CD4-positive, alpha-beta T cell treated with Interferon gamma for 1 hour (primary cell): ENCODE results near the gene LRMDA.
"Not testable (repeated sequence)": the region's sequence is repeated elsewhere in the genome, so short reads cannot be mapped to it uniquely, and the experiment has no call there.

Experiments
- DNase-seq: peaks from one replicate; pipeline ENCODE4 v3.0.0-alpha.2; 2020

The LRMDA gene

DNA sequence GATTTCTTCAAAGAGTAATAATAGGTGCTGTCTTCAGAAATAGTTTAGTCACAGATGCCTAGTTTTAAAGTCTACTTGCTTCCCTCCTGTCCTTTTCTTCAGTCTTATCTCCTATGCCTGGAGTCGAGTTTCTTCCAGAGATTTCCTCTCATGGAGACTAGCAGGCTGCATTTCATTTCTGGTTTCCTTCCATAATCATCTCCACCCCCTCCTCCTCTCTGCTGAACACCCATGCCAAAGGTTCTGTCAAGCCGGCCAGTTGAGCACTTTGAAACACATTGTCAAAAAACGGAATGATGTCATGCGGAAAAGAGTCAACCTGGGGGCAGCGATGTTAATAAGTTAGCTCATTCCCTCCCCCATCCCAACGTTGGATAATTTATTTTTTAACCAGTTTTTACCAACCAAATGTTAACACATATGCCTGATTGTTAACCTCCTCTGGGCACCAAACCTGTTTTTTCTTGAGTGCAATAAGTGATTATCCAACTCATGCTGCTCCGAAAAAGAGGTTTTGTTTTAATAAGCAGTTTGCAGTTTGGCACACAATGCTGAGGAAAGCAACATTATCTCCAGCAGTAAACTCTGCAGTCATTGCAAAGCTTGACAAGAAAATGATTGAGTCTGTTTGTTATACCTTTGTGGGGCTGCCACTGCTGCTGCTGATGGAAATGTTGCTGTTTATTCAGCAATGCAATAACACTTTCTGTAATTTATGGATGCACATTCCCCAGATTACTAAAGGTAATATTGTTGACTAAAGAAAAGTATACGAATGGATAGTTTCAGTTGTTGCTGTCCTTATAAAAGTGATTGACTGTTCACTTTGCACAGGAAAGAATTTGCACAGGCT, 161.6 kb downstream of the LRMDA start:
- no peak for DNase-seq

DNA sequence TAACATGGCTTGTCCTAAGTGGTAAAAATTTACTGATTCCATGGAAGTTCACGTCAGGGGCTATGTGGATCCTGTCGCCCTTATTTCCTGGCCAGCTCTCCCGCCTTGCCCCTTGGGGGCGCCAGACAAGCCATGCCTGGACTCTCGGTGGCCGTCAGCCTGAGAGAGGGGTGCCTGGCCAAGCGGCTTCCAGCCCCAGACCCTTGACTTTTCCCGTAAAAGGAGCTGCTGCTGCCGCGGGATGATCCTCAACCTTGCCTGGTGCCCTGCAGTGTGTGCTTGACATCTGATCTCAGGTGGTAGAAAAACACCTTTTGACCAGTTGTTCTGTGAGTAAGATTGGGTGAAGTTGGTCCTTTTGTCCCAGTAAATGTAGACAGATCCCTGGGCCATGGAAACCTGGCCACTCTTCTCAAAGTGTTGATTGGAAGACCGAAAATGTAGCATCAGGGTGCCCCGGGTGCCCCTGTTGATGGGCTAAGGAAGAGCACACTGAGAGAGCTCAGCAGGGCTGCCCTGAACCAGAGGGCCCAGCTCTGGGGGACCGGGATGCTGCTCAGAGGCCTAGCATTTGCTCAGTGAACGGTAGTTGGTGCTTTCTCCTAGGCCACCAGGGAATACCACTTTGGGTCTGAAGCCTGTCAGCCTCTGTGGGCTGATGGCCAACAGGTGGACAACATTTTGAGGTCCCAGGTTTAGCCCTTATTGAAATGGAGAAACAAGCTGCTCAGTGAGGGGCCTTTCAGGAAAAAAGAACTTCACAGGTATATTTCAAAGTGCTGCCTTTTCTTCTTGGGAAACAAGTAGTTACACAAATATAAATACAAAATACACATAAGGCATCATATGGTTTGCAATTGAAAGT, 162.5 kb downstream of the LRMDA start:
- DNase-seq, result no peak

DNA sequence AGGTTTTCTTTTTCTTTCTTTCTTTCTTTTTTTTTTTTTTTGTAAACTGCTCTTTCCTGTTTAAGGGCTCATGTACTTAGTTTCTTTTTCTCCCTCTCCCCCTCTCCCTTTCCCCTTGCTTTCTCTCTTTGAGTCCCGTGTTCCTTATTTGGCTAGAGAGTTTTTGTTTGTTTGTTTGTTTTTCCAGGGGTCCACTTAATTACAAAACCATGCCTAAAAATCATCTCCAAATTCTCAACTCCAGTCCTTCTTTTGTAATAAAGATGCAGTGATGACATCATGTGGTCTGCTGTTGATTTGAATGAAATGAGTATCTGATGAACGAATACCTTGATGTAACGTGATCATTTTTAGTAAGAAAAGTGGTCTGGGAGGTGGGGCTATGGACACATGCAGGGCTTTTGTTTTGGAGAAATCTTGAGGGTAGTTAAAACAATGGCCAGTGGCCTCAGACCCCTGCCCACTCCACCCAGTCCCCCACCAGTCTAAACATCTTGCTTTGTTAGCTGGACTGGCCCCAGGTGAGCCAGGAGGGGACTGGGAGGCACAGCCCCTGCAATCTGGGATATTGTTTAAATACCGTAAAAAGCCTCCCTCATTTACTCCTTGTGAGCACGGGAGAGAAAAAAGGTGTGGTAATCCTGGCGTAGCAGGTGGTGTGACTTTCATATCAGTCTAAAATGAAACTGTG, 165.7 kb downstream of the LRMDA start:
- no peak for DNase-seq

DNA sequence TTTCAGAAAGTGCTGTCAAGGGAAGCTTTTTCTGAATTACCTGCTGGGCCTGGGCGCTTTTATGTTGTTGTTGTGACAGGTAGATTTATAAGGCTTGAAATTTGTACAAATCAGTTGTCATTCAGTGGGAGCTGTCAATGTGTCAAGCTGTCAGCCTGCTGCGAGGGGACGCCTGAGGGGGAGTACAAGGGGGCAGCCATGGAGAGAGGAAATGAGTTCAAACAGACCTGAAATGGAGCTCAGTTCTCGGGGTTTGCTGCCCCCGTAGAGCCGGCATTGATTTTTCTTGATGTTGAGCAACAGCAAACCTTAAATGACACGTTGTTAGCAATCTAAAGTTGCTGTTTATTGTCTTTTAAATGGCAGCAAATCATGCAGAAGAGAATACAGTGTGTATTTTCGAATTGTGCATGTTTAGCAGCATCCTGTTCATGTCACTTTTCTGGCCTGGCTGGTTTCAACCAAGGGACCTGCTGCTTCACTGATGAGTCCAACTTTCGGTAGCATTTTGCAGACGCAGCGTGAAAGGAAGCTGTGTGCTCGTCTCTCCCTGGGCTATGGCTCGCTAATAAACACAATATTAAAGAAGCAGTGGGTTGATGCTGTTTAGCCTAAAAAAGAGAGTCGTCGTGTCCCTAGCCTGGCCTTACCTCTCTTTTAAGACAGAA, 166.5 kb downstream of the LRMDA start:
- no peak for DNase-seq

DNA sequence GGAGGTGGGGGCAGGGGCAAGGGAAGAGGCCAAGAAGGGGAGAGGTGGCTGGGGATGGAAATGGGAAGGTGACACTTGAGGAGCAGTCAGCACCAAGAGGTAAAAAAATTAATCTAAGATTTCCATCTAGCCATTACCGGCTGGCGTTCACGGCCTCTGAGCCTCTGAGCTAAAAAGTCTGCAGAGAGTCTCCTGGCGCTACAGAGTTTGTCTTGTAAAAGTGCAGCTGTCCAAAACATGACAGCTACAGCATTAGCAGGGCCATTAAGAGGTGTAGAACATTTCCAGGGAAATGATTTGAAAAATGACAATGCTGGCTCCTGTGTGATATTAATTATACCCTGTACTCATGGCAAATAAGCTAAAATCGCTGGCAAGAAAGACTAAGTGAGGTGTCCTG, 167.6 kb downstream of the LRMDA start:
- DNase-seq, result no peak

DNA sequence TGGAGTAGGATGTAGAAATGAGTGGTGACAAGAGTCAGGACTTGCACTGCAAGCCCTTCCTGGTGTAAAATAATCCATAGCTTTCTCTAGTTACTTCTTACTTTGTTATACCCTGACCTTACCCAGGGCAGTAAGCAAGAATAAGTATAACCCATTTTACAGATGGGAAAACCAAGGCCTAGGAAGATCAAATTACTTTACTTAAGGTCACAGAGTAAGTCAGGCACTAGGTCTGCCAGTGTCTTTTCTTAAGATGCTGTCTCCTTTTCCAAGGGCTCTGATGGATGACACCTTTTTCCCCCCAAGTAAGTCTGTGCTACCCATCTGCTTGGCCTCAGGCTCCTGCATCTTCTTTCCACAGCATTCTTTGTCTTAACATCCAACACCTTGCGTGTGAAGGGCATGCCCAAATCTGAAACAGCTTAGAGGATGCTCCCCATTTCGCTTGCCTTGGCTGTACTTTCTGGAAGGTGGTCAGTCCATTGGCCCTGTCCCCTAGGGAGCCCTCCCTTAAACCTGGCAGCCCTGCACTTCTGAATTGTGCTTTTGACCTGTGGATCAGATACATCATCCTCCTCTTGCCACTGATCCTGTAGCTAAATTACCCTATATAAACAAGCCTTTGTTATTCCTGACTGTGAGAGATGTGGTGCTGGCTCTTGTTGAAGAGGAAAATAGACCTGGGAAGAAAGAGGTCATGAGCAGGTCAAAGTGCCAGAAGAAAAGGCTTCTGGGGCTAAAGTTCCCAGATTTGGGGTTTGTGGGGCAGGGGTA, 168.6 kb downstream of the LRMDA start:
- no peak for DNase-seq

DNA sequence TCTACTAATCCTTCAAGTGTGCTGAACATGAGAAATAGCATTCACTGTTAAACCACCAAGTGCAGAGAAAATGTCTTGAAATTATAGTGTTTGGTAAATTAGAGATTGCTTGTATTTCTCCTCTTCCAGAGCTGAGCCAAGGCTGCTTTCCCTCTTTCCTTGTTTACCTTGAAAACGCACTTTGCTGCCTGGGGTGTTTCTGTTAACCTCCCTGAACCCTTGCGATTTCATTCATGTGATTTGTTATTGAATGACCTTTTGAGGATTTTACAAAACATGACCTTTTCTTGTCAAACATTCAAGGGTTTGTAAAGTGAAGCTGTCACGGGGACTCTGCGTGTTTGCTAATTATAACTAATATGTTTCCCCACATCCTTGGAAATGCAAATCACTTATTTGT, 169.4 kb downstream of the LRMDA start:
- no peak for DNase-seq

DNA sequence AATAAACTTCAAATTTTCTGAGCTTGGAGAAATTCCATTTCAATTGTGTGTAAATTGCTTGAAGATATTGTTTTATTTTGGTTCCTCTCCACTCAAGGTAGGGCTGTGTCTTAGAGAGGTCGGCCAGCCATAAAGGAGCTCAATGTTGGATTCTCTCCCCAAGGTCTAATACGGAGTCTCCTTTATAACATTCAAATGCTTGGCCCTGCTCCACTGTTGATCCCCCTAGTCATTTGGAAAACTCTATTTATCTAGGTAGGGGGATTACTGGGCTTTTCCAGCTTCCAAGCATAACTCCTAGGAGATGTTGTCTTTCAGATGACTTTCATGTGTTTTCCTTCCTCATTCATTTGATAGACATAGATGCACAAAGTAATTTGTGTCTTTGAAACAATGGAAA, 170.9 kb downstream of the LRMDA start:
- DNase-seq, result no peak

DNA sequence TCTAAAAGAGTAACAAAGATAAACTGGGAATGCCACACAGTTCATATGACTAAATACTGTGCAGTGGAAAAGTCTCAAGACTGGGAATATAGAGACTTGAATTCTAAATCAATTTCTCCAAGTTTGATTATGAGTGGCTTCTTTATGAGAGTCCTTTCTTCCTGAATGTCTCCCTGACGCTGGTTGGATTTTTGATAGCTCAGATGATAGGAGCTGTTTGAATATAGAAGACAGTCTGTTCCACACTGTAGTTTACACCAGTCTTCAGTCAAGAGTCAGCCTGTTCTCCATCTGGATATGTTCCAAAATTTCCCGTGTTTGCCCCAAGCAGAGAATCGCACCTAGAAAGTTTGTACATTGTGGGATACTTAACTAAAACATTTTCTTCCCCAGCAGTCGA, 173.7 kb downstream of the LRMDA start:
- no peak for DNase-seq

DNA sequence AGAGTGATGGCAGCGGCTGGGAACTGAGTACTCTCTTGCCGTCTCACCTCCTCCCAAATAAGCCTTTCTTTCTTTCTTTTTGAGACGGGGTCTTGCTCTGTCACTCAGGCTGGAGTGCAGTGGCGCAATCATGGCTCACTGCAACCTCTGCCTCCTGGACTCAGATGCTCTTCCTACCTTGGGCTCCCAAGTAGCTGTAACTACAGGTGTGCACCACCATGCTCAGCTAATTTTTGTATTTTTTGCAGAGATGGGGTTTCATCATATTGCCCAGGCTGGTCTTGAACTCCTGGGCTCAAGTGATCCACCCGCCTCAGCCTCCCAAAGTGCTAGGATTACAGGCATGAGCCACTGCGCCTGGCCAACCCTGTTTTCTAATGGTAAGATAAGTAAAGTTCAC, 174.4 kb downstream of the LRMDA start:
- DNase-seq, result not testable (repeated sequence)

DNA sequence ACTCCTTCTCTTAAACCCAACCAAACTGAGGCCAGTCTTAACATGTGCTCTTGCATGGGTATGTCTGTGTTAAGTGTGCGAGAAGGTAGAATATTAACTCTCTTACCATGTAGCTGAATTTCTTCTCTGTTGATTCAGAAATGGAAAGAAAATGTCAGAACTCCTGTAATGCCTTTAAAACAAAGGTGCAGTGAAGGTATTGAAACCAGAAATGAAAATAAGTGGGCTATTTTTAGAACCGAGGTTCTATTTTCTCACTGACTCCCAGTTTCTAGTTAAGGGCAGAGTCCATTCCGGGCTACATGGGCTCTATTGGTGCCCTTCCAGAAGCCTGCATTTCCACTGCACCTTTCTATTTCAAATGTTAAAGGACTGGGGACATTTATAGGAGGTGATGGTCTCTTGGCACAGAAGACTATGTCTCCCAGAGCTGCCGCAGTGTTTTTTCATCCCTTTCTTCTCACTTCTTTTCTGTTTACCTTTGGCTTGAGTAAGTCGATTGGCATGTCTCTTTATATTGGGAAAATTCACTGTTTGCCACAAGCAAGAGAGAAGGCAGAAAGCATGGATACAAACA, 174.9 kb downstream of the LRMDA start:
- DNase-seq, result no peak

DNA sequence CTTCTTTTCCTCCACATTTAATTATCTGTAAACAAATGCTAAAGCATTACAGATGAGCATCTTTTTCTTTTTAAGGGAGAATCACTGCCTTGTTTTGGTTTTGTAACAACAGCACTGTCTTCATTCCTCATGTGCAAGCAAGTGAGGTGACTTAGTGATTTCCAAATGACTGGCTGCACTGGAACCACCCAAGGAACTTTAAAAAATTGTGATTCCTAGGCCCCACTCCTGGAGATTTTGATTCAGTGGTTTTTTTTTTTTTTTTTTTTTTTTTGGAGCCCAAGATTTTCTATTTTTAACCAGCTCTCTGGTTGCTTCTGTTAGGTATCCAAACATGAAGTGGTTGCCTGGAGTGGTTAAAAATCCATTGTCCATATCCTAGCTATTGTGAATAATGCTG, 176.2 kb downstream of the LRMDA start:
- DNase-seq, result no peak

DNA sequence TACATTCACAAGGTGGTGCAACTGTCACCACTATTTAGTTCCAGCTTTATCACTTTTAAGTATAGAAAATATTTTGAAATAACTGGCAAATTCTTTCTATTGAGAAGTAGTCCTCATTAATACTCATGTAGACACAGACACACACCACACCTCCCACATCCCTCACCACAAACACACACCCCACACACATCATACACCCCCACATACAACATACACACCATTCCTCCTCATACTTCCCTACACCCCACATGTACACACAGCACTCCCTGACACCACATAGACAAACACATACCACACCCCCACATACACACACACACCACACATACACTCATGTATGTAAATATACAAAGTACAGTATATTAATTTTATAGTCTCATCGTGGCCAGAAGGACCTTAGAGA, 178.8 kb downstream of the LRMDA start:
- no peak for DNase-seq

DNA sequence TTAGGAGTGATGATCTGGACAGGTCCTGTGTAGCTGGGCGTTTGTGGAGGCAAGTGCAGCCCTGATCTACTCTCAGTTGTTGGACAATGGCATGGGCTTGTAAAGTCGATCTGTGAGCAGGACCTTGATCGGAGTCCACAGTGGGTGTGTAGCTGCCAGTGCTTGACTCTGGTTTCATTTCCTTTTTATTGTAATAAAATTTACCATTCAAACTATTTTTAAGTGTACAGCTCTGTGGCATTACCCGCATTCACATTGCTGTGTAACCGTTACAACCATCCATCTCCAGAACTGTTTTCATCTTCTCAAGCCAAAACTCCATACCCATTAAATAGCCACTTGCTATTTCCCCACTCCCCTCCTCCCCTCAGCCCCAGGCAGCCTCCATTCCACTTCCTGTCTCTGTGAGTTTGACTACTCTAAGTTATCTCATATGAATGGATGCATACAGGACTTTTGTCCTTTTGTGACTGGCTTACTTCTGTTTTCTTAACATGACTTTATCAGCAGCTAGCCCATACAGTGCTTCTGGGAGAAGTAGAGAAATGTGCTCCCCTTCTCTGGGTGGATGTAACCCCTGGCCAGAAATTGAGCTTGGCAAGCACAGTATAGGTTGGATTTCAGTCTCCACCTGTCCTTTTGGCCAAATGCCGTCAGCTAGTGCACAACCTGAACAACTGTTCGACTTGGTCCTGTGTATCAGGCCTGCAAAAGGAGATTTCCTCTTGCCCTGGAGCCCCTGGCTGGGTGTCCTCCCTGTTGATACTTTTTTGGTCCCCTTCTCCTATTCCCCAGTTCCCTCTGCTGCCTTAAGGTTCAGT, 180.0 kb downstream of the LRMDA start:
- DNase-seq, result no peak

DNA sequence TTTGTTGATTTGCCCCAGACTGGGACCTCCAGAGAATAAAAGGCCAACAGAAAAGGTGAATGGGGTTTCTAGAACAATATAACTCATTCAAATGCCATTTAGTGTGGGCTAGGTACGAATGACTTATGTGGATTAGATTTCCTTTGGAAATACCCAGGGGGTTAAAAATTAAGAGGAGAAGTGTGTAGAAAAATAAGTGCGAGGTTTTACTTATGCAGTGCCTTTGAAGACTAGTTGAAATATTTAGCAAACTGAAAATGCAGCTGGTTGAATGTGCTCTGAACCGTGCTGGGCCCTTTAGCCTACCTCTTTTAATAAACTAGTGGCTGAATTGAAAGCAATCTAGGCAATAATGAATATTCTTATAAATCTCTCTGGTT, 180.6 kb downstream of the LRMDA start:
- DNase-seq, result no peak

DNA sequence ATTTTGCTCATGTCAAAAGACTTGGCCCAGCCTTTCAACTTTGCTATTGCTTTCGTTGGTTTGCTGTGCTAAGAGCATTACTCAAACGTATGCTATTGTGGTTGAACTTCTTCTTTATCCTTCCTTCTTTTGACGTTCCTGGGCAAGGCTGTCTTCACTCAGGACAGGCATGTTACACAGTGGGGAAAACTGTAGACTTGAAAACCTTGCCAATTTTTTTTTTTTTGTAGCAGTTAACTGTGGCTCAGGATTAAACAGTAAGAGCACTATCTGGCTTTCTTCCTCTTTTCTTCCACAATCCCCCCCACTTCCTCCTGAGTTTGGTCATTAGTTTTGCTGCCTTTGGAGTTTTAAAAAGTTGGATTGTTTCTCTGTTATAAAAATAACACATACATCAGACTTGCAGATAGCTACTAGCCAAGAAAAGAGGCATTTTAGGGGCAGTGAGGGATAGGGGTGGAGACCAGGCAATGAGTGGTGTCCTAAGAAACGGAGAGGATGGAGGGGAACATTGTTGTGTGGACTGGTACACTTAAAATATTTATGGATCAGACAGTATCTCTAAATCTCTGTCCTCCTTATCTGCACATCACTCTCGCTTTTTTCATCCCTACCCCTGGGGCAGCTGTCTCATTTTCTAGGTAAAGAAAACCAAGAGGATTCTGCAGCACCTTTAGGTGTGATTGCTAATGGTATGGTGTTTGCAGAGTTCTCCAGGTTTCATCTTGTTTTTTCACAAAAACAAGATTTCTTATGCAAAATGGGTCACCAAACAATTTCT, 181.7 kb downstream of the LRMDA start:
- no peak for DNase-seq

DNA sequence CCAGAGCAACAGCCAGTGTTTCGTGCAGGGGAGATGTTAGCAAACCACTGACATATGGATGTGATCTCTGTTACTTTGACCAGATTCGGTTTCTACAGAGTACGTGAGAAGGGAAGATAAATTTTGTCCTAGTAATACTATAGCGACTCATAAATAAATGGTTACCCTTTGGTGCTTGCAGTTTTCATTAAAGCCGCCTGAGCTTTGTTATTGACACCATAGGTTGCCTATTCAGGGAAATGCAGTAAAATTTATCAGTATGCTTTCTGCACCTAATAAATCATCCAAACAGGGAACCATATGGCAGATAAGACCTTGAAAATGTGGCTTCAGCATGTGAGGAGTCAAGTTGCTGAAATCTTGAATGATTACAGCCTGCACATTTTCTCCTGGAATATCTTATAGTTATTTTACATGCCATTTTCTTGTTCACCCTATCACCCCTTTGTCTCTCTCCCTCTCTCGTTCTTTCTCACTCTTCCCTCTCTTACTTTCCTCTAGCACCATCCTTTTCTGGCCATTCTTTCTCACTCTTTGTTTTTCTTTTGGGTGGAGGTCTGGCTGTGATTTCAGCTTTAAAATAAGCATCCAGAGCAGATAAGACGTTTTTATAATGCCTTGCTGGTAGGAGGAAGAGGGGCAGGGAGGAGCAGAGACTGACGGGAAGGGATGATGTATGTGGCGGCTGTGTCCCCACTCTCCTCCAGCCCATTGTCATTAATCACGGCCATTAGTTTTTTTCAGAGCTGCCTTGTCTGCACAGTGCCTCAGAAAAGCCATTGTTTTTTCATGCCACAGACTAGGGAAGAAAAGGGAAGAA, 182.5 kb downstream of the LRMDA start:
- no peak for DNase-seq

DNA sequence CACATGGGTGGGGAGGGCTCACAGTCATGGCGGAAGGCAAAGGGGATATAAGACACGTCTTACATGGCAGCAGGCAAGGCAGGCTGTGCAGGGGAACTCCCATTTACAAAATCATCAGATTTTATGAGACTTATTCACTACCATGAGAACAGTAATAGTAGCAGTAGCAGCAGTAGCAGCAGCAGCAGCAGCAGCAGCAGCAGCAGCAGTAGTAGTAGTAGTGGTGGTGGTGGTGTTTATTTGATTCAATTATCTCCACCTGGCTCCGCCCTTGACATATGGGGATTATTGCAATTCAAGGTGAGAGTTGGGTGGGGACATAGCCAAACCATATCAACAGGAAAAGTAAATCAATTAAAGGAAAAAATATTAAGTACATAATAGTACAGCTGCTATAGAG, 184.7 kb downstream of the LRMDA start:
- no peak for DNase-seq

DNA sequence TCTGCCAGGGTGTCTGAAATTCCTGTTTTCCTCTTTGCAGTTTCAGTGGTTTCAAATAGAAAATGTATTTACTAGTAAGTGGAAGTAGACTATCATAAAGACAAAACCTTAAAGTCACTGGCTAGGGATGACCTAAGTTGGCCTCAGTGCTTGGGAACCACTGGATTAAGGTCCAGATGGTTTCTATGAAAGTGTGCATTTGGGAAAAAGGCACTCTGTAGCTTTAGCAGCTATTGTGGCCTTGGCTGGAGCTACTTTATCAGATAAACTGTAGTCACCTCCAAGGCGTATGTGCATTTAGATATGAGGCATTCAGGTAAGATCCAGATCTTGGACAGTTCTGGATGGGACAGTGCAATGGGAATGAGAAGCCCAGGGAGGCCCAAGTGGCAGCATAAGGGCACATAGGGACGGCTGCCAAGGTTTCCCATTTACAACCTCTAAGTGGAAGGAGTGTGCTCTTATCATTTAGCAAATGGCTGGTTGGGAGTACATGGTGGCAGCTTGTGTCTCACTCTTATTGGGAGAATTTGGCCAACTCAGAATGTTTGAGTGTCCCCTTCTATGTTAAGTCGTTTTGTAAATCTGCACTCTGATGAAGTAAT, 185.6 kb downstream of the LRMDA start:
- DNase-seq, result no peak
